Omental fat pad (tissue), 4 donors: ENCODE results near the gene FANCI. TPM values are rescaled to one million over a fixed set of nuclear protein-coding genes. Genes with fewer than 3 reads are reported as not detected.

Experiments used
- ATAC-seq: fragments of 150-250 bp; one replicate; pipeline ENCODE4 v1.9.1; 2016; ENCODE audit warnings: mild to moderate bottlenecking, moderate library complexity; ENCODE audit not compliant: low FRiP score
- DNase-seq: peaks from one replicate; pipeline ENCODE4 v3.0.0-alpha.2; 2019; ENCODE audit warnings: low spot score
- total RNA-seq, 4 donors: library from RNA; depleted of rRNA; stranded (reverse); fragments of >200 nt; gene quantifications; one replicate each; pipeline ENCODE4 v1.1.0, GENCODE V29; 2016
- TF ChIP-seq, protein P1 (sequence below), 3 donors: fragments of 450-650 bp; IDR thresholded peaks; one replicate each; pipeline ENCODE4 v1.5.1; 2016 to 2017; ENCODE audit warnings: antibody characterized with exemption in 3 of 3, mild to moderate bottlenecking in 3 of 3, moderate library complexity in 2 of 3

The FANCI gene
- total RNA-seq, 4 donors from 2014 or later = 3.3 to 6.6 (median 4.2) TPM

- ATAC-seq = no peak
Observed at GRCh38 chr15:89319678-89320077, 75.9 kb downstream of the FANCI start.

GRCh38 chr15:89320200-89320599, 76.4 kb downstream of the FANCI start:
- ATAC-seq (no peak), DNase-seq (no peak)
- TF ChIP-seq, protein P1, sequence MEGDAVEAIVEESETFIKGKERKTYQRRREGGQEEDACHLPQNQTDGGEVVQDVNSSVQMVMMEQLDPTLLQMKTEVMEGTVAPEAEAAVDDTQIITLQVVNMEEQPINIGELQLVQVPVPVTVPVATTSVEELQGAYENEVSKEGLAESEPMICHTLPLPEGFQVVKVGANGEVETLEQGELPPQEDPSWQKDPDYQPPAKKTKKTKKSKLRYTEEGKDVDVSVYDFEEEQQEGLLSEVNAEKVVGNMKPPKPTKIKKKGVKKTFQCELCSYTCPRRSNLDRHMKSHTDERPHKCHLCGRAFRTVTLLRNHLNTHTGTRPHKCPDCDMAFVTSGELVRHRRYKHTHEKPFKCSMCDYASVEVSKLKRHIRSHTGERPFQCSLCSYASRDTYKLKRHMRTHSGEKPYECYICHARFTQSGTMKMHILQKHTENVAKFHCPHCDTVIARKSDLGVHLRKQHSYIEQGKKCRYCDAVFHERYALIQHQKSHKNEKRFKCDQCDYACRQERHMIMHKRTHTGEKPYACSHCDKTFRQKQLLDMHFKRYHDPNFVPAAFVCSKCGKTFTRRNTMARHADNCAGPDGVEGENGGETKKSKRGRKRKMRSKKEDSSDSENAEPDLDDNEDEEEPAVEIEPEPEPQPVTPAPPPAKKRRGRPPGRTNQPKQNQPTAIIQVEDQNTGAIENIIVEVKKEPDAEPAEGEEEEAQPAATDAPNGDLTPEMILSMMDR (IDR thresholded peaks at IDR 0.05) = no peak

More at GRCh38 chr15:89319678-89320077, 75.9 kb downstream of the FANCI start:
- DNase-seq = no peak
- TF ChIP-seq, protein P1 (IDR thresholded peaks at IDR 0.05) = no peak

DNA sequence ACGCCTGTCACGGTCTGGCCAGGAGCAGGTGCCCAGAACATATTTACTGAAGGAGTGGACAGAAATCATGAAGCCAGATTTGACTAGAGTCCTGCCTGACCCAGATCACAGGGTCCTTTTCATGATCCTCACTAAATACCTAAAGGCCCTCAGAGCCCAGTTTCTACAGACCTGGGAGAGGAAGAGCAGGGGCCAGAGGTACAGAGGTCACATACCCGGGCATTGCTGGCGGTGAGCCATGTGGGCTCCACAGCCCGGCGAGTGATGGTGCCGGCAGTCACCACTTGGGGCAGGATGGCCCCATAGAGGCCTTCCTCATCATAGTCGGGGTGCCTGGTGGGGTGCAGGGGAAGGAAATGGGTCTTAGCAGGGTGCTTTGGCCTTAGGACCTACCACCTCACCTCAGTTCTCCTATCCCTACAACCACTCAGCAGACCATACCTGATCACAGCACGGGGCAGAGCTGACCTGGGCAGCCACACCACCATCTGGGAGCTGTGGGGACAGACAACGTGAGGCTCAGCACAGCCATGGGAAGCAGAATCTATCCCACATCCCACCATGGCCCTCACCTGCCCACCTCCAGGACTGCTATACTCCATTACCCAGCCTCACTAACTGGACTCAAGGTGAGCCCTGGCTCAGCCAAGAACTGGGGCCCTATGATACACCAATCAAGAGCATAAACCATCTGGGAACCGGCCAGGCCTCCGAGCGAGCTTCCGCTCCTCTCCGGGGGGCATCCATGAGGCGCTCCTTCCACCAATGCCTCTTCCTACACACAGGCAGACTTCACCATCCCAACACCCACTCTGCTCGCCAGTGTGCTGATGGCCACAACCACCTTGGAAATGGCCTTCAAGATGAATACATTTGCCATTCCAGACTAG, 78.0 kb downstream of the FANCI start:
- DNase-seq (no peak), ATAC-seq (no peak)
- TF ChIP-seq, protein P1 (IDR thresholded peaks at IDR 0.05) = no peak

DNA sequence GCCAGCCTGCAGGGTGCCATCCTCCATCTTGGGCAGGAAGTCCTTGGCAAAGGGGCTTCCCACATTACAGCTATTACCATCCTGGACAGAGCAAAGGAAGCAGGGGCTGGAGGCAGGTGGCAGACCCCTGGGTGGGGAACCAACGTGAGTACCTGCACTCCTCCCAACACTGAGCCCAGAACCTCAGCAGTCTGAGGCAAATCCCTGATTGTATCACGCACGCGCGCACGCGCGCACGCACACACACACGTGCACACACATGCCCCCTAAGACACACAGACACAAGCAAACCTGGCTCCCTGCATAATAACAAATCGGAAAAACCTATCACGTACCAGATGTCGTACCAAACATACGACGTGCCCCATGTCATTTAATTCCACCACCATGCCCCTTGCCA, 79.0 kb downstream of the FANCI start:
- DNase-seq = no peak
- TF ChIP-seq, protein P1 (IDR thresholded peaks at IDR 0.05) = no peak
- no peak for ATAC-seq

DNA sequence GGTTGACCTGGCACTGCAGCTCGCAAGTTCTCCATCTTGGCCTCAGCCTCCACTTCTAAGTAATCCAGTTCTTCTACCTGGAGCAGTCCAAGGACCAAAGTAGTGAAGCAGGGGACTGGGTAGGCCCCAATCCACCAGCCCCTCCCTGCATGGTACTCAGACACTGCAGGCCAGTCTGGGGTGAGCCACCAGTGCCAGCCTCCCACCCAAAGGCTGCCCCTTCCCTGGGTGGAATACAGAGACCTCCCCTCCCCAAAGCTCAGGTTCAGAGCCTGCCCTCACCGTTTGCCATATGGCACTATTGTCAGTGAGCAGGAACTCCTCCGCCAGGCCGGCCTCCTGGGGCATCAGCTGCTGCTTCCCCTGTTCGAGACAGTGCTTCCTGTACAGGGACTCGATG, 80.0 kb downstream of the FANCI start:
- ATAC-seq (no peak), DNase-seq (no peak)
- TF ChIP-seq, protein P1 (IDR thresholded peaks at IDR 0.05) = no peak

- ATAC-seq = no peak
- TF ChIP-seq, protein P1 (IDR thresholded peaks at IDR 0.05) = no peak
- DNase-seq = no peak
Observed at GRCh38 chr15:89325039-89325803, 81.4 kb downstream of the FANCI start.
